DND-41 (cell line): ENCODE data around the gene EVL.
A peak's percentile ranks its signal among the peaks of the same experiment; 100 is the strongest.
"Not testable (repeated sequence)": the region's sequence is repeated elsewhere in the genome, so short reads cannot be mapped to it uniquely, and the experiment has no call there.

Source experiments
- ATAC-seq: fragments of 200-7000 bp; cut with Tn5 transposase; 3 replicates; pipeline ENCODE4 v1.9.1; 2021; ENCODE audit warnings: low read depth; ENCODE audit not compliant: insufficient read depth
- DNase-seq: peaks from one replicate; pipeline ENCODE4 v3.0.0-alpha.2; 2020
- H2AFZ ChIP-seq: 2 replicates; pipeline ENCODE4 v1.6.0; 2012; ENCODE audit warnings: low read depth, low read length
- H3K27ac ChIP-seq: 2 replicates; pipeline ENCODE4 v1.5.1; 2012; ENCODE audit warnings: low read length, inconsistent platforms
- H3K27me3 ChIP-seq: fragments of 200-600 bp; sonication (generic); 2 replicates; pipeline ENCODE4 v1.6.0; 2012; ENCODE audit warnings: low read length, mild to moderate bottlenecking, inconsistent platforms; ENCODE audit not compliant: insufficient read depth, poor library complexity
- H3K36me3 ChIP-seq: 2 replicates; pipeline ENCODE4 v1.5.1; 2012; ENCODE audit warnings: low read length, inconsistent platforms; ENCODE audit not compliant: insufficient read depth
- H3K4me1 ChIP-seq: 2 replicates; pipeline ENCODE4 v1.5.1; 2012; ENCODE audit warnings: mild to moderate bottlenecking, low read length; ENCODE audit not compliant: insufficient read depth
- H3K4me2 ChIP-seq: 2 replicates; pipeline ENCODE4 v1.6.0; 2012; ENCODE audit warnings: mild to moderate bottlenecking, moderate library complexity, low read length, inconsistent platforms; ENCODE audit not compliant: insufficient read depth
- H3K4me3 ChIP-seq, 2 experiments: fragments of 200-600 bp in 1 of 2; shearing (Covaris generic) in 1 of 2; 2 replicates each; pipeline ENCODE4 v1.5.1; 2012 to 2016; ENCODE audit warnings: inconsistent platforms in 2 of 2, low read length in 2 of 2, mild to moderate bottlenecking in 2 of 2, low read depth in 1 of 2, moderate library complexity in 1 of 2
- H3K79me2 ChIP-seq: 2 replicates; pipeline ENCODE4 v1.6.0; 2012; ENCODE audit warnings: low read length, inconsistent platforms; ENCODE audit not compliant: insufficient read depth
- H3K9ac ChIP-seq: 2 replicates; pipeline ENCODE4 v1.6.0; 2012; ENCODE audit warnings: low read depth, mild to moderate bottlenecking, inconsistent platforms, low read length, moderate library complexity
- H3K9me3 ChIP-seq: 2 replicates; pipeline ENCODE4 v1.5.1; 2012; ENCODE audit warnings: low read length, moderate library complexity, mild to moderate bottlenecking, inconsistent platforms; ENCODE audit not compliant: insufficient read depth, severe bottlenecking
- H4K20me1 ChIP-seq: 2 replicates; pipeline ENCODE4 v1.6.0; 2012; ENCODE audit warnings: low read length; ENCODE audit not compliant: insufficient read depth
- CTCF ChIP-seq: IDR thresholded peaks from 2 replicates; pipeline ENCODE4 v1.5.1; 2012; ENCODE audit warnings: borderline replicate concordance, low read length, moderate library complexity, mild to moderate bottlenecking; ENCODE audit not compliant: poor library complexity, severe bottlenecking; ENCODE audit errors: extremely low read depth
- EZH2 ChIP-seq: IDR thresholded peaks from 3 replicates; pipeline ENCODE4 v1.6.1; 2012; ENCODE audit warnings: borderline replicate concordance, low read depth, mild to moderate bottlenecking, moderate library complexity, low read length, inconsistent platforms; ENCODE audit not compliant: severe bottlenecking

EVL gene

DNA sequence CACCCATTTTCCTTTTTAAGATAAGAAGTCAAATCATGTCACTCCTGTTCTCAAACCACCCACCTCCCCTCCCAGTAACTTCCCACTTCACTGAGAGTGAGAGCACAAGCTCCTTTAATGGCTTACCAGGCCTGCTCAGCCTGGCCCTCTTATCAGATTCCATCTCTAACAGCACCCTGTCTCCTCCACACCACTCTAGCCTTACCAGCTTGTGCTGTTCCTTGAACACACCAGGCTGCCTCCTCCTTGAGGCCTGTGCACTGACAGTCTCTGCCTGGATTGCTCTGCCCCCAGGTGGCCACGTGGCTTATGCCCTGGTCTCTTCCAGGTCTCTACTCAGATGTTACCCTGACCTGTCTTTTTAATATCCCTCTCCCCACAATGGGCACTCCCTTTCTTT is 40.1 kb upstream of the EVL start:
- H3K27me3 ChIP-seq, result no peaks in the 10 kb centered on the region
- H2AFZ ChIP-seq, result no peak overlapping the region
- peaks cover 36% of the 10 kb centered on the region for H3K4me1 ChIP-seq
- peak overlapping the region; percentile 7; the same call in 1 of the 2 replicates for H3K4me2 ChIP-seq
- TF ChIP-seq CTCF, result peak; percentile 78
- TF ChIP-seq EZH2, result no peak
- no peak overlapping the region for H3K9ac ChIP-seq
- peaks cover 100% of the 10 kb centered on the region for H3K79me2 ChIP-seq
- H3K27ac ChIP-seq, result peak overlapping the region; percentile 62
- DNase-seq (peak; percentile 79), ATAC-seq (peak; percentile 97)
- peaks cover 56% of the 10 kb centered on the region; the same call in 1 of the 2 replicates for H4K20me1 ChIP-seq
- no peaks in the 10 kb centered on the region for H3K36me3 ChIP-seq
- H3K9me3 ChIP-seq, result no peaks in the 10 kb centered on the region
- no peak overlapping the region for H3K4me3 ChIP-seq

- H3K9me3 ChIP-seq, result no peaks in the 10 kb centered on the region
- H3K79me2 ChIP-seq, result peaks cover 100% of the 10 kb centered on the region
- DNase-seq, result no peak
- no peak overlapping the region for H3K4me2 ChIP-seq
- H3K27me3 ChIP-seq, result no peaks in the 10 kb centered on the region
- H3K36me3 ChIP-seq, result no peaks in the 10 kb centered on the region
- H3K27ac ChIP-seq, result no peak overlapping the region
- ATAC-seq, result no peak
- H3K4me3 ChIP-seq, result no peak overlapping the region
- H3K4me1 ChIP-seq, result peaks cover 34% of the 10 kb centered on the region
- no peak for TF ChIP-seq EZH2
- no peak for TF ChIP-seq CTCF
- no peak overlapping the region for H3K9ac ChIP-seq
- no peak overlapping the region for H2AFZ ChIP-seq
- H4K20me1 ChIP-seq, result peaks cover 58% of the 10 kb centered on the region; the same call in 1 of the 2 replicates
These were observed 37.3 kb upstream of the EVL start for GRCh38 chr14:100027771-100028490.

- no peak overlapping the region for H3K9ac ChIP-seq
- no peak for ATAC-seq
- H3K79me2 ChIP-seq, result peaks cover 100% of the 10 kb centered on the region
- no peak overlapping the region for H2AFZ ChIP-seq
- H3K4me2 ChIP-seq, result no peak overlapping the region
- peaks cover 27% of the 10 kb centered on the region for H3K4me1 ChIP-seq
- no peak overlapping the region for H3K4me3 ChIP-seq
- H3K27me3 ChIP-seq, result no peaks in the 10 kb centered on the region
- H3K27ac ChIP-seq, result peak overlapping the region; percentile 6; the same call in 1 of the 2 replicates
- TF ChIP-seq EZH2, result no peak
- no peak for TF ChIP-seq CTCF
- H3K36me3 ChIP-seq, result peaks cover 3% of the 10 kb centered on the region; the same call in 1 of the 2 replicates
- H4K20me1 ChIP-seq, result peaks cover 58% of the 10 kb centered on the region; the same call in 1 of the 2 replicates
- H3K9me3 ChIP-seq, result no peaks in the 10 kb centered on the region
- DNase-seq, result no peak
These were observed 36.1 kb upstream of the EVL start for GRCh38 chr14:100028990-100029677.

DNA sequence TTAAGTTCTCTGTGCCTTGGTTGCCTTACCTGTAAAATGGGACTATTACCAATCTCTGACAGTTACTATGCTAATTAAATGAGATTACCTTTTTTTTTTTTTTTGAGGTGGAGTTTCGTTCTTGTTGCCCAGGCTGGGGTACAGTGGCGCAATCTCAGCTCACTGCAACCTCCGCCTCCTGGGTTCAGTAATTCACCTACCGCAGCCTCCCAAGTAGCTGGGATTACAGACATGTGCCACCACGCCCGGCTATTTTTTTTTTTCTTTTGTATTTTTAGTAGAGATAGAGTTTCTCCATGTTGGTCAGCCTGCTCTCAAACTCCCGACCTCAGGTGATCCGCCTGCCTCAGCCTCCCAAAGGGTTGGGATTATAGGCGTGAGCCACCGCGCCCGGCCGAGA is 35.2 kb upstream of the EVL start:
- H3K9me3 ChIP-seq, H3K9ac ChIP-seq, DNase-seq, H3K4me2 ChIP-seq, H3K27ac ChIP-seq, H3K36me3 ChIP-seq, H2AFZ ChIP-seq, H3K27me3 ChIP-seq, ATAC-seq, H3K4me3 ChIP-seq: not testable (repeated sequence)
- Histone ChIP-seq H3K4me1 (peaks cover 18% of the 10 kb centered on the region), H3K79me2 (peaks cover 100% of the 10 kb centered on the region), H4K20me1 (peaks cover 50% of the 10 kb centered on the region; the same call in 1 of the 2 replicates)
